C4-2B (cell line): ENCODE measurements around the gene POLL.

Source experiments
- ZFX ChIP-seq: fragments of 450-650 bp; IDR thresholded peaks from 2 replicates; pipeline ENCODE4 v1.6.1; 2017
- TF ChIP-seq, protein P1 (sequence below): fragments of 450-650 bp; conservative IDR thresholded peaks from 2 replicates; pipeline ENCODE4 v1.5.1; 2017; ENCODE audit warnings: mild to moderate bottlenecking

DNA sequence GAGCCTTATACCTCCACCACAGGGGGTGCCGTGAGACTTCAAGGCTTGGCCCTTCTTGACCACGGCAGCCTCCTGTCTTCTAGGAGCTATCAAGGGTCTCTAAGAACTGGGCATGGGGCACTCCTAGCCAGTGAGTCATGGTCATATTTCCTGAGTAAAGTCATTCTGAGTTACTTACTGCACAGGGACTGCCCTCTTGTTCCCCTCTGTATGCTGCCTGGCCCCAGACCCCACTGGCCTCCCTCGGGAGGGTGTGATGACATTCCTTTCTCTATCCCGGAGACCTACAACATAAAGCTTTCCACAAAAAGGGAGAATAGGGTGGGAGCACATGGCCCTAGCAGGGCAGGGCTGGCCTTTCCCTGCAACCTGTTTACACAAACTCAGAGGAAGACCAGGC is 21.4 kb upstream of the POLL start:
- TF ChIP-seq, protein P1, sequence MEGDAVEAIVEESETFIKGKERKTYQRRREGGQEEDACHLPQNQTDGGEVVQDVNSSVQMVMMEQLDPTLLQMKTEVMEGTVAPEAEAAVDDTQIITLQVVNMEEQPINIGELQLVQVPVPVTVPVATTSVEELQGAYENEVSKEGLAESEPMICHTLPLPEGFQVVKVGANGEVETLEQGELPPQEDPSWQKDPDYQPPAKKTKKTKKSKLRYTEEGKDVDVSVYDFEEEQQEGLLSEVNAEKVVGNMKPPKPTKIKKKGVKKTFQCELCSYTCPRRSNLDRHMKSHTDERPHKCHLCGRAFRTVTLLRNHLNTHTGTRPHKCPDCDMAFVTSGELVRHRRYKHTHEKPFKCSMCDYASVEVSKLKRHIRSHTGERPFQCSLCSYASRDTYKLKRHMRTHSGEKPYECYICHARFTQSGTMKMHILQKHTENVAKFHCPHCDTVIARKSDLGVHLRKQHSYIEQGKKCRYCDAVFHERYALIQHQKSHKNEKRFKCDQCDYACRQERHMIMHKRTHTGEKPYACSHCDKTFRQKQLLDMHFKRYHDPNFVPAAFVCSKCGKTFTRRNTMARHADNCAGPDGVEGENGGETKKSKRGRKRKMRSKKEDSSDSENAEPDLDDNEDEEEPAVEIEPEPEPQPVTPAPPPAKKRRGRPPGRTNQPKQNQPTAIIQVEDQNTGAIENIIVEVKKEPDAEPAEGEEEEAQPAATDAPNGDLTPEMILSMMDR = no peak
- TF ChIP-seq ZFX = no peak
